HepG2 (cell line): ENCODE measurements around the gene SLC7A6OS. TPM values are rescaled to one million over a fixed set of nuclear protein-coding genes. Genes with fewer than 3 reads are reported as not detected.

ENCODE experiments used
- ARID5B ChIP-seq: IDR thresholded peaks from 2 replicates; pipeline ENCODE4 v1.4.0; 2020; ENCODE audit warnings: mild to moderate bottlenecking, missing genetic modification reagents
- FOSL1 ChIP-seq: sonication (generic); formaldehyde crosslinking; IDR thresholded peaks from 2 replicates; pipeline ENCODE4 v1.9.0; 2021; ENCODE audit warnings: missing genetic modification reagents, borderline replicate concordance
- FOXO1 ChIP-seq: sonication (generic); formaldehyde crosslinking; IDR thresholded peaks from 2 replicates; pipeline ENCODE4 v1.4.0; 2020; ENCODE audit warnings: missing genetic modification reagents
- KMT2B ChIP-seq: IDR thresholded peaks from 2 replicates; pipeline ENCODE4 v1.6.1; 2016; ENCODE audit warnings: missing genetic modification reagents, missing compliant biosample characterization
- NFE2L2 ChIP-seq: fragments of 150-350 bp; IDR thresholded peaks from 2 replicates; pipeline ENCODE4 v1.6.1; 2014; ENCODE audit warnings: low read length
- RELA ChIP-seq: sonication (generic); formaldehyde crosslinking; IDR thresholded peaks from 2 replicates; pipeline ENCODE4 v1.4.0; 2020; ENCODE audit warnings: missing genetic modification reagents
- SAP130 ChIP-seq: IDR thresholded peaks from 2 replicates; pipeline ENCODE4 v1.6.1; 2016; ENCODE audit warnings: low read depth
- ZBTB20 ChIP-seq: sonication (generic); formaldehyde crosslinking; IDR thresholded peaks from 2 replicates; pipeline ENCODE4 v1.8.1; 2023; ENCODE audit warnings: missing genetic modification reagents, low read depth, mild to moderate bottlenecking, borderline replicate concordance
- ZNF264 ChIP-seq: sonication (generic); formaldehyde crosslinking; IDR thresholded peaks from 2 replicates; pipeline ENCODE4 v1.4.0; 2020; ENCODE audit warnings: missing genetic modification reagents
- ZNF496 ChIP-seq: sonication (generic); formaldehyde crosslinking; IDR thresholded peaks from 2 replicates; pipeline ENCODE4 v1.8.1; 2023; ENCODE audit warnings: mild to moderate bottlenecking, moderate library complexity, missing genetic modification reagents; ENCODE audit not compliant: insufficient replicate concordance
- ZNF503 ChIP-seq: sonication (generic); formaldehyde crosslinking; IDR thresholded peaks from 2 replicates; pipeline ENCODE4 v1.4.0; 2020; ENCODE audit warnings: missing genetic modification reagents
- ZNF543 ChIP-seq: sonication (generic); formaldehyde crosslinking; IDR thresholded peaks from 2 replicates; pipeline ENCODE4 v1.4.0; 2020; ENCODE audit warnings: mild to moderate bottlenecking, missing genetic modification reagents
- ZNF556 ChIP-seq: sonication (generic); formaldehyde crosslinking; IDR thresholded peaks from 2 replicates; pipeline ENCODE4 v1.4.0; 2020; ENCODE audit warnings: mild to moderate bottlenecking, missing genetic modification reagents, borderline replicate concordance
- ZNF644 ChIP-seq: IDR thresholded peaks from 2 replicates; pipeline ENCODE4 v1.6.1; 2016; ENCODE audit warnings: low read depth
- polyA plus RNA-seq, 8 experiments: library from polyadenylated mRNA; depleted of rRNA in 3 of 8; stranded (reverse) in 7 of 8; unstranded in 1 of 8; fragments of >200 nt; fragmentation: Illumina TruSeq in 4 of 8; extraction: Trizol in 4 of 8; gene quantifications; 2 replicates each; pipeline versions ENCODE4 v1.2.1 to v1.2.3, GENCODE V29; 2011 to 2016; ENCODE audit warnings: low read depth in 4 of 8, missing spikeins in 1 of 8, mixed read lengths in 1 of 8; ENCODE audit not compliant: insufficient read depth in 1 of 8
- total RNA-seq, 5 experiments: library from RNA; depleted of rRNA; stranded (reverse); fragments of >200 nt; fragmentation: Illumina TruSeq; extraction: Trizol; gene quantifications; 2 replicates each; pipeline ENCODE4 v1.2.3, GENCODE V29; 2016; ENCODE audit warnings: low read depth in 1 of 5
- TF ChIP-seq, protein P1 (sequence below): sonication (generic); formaldehyde crosslinking; IDR thresholded peaks from 2 replicates; pipeline ENCODE4 v1.9.0; 2021; ENCODE audit warnings: mild to moderate bottlenecking, missing genetic modification reagents
- TF ChIP-seq, protein P2 (sequence below): sonication (generic); formaldehyde crosslinking; IDR thresholded peaks from 2 replicates; pipeline ENCODE4 v1.4.0; 2020; ENCODE audit warnings: missing genetic modification reagents, low read depth, mild to moderate bottlenecking, borderline replicate concordance

SLC7A6OS gene
- total and polyA plus RNA-seq, 2 of the 13 experiments (the other 11 are each of a cell fraction or from before 2014, with no cell fraction given): 11.2 to 21.5 TPM

DNA sequence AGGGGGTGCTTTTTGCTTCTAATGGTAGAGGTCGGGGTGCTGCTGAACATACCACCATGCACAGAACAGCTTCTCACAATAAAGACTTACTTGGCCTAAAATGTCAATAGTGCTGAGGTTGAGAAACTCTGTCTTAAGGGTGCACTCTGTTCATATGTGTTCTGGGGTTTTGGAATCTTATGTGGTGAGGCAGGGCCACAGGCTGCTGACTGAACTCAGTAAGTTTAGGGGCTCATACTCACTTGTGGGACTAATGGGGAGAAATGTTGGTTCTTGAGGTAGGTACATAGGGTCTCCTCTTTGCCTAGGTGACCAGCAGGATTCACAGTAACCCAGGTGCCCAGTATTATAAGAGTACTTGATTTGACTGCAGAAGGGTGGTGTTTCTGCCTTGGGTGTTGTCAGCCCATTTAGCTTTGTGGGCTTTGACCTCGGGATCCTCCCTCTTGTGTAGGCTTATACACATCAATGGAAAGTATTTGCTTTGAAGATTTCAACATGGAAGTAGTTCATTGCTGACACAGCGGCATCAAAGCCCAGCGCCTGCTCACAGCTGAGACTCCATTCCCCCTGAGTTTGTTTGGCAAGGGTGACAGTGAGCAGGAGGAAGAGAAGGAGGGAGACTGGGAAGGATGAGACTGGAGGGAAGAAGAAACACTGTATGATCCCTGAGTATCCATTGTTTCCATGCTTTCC is 29.2 kb downstream of the SLC7A6OS start (continued):
- TF ChIP-seq, protein P1, sequence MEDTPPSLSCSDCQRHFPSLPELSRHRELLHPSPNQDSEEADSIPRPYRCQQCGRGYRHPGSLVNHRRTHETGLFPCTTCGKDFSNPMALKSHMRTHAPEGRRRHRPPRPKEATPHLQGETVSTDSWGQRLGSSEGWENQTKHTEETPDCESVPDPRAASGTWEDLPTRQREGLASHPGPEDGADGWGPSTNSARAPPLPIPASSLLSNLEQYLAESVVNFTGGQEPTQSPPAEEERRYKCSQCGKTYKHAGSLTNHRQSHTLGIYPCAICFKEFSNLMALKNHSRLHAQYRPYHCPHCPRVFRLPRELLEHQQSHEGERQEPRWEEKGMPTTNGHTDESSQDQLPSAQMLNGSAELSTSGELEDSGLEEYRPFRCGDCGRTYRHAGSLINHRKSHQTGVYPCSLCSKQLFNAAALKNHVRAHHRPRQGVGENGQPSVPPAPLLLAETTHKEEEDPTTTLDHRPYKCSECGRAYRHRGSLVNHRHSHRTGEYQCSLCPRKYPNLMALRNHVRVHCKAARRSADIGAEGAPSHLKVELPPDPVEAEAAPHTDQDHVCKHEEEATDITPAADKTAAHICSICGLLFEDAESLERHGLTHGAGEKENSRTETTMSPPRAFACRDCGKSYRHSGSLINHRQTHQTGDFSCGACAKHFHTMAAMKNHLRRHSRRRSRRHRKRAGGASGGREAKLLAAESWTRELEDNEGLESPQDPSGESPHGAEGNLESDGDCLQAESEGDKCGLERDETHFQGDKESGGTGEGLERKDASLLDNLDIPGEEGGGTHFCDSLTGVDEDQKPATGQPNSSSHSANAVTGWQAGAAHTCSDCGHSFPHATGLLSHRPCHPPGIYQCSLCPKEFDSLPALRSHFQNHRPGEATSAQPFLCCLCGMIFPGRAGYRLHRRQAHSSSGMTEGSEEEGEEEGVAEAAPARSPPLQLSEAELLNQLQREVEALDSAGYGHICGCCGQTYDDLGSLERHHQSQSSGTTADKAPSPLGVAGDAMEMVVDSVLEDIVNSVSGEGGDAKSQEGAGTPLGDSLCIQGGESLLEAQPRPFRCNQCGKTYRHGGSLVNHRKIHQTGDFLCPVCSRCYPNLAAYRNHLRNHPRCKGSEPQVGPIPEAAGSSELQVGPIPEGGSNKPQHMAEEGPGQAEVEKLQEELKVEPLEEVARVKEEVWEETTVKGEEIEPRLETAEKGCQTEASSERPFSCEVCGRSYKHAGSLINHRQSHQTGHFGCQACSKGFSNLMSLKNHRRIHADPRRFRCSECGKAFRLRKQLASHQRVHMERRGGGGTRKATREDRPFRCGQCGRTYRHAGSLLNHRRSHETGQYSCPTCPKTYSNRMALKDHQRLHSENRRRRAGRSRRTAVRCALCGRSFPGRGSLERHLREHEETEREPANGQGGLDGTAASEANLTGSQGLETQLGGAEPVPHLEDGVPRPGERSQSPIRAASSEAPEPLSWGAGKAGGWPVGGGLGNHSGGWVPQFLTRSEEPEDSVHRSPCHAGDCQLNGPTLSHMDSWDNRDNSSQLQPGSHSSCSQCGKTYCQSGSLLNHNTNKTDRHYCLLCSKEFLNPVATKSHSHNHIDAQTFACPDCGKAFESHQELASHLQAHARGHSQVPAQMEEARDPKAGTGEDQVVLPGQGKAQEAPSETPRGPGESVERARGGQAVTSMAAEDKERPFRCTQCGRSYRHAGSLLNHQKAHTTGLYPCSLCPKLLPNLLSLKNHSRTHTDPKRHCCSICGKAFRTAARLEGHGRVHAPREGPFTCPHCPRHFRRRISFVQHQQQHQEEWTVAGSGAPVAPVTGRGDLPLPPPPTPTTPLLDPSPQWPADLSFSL (CRISPR knock-in tag): peak; percentile 36; the same call in 1 of the 2 replicates
- peak; percentile 98 for TF ChIP-seq ARID5B (CRISPR knock-in tag)
- TF ChIP-seq ZNF496 (CRISPR knock-in tag): no peak
- peak; percentile 68; the same call in 1 of the 2 replicates for TF ChIP-seq FOSL1 (CRISPR knock-in tag)
- peak; percentile 71; the same call in 1 of the 2 replicates for TF ChIP-seq ZNF264 (CRISPR knock-in tag)
- peak; percentile 84 for TF ChIP-seq ZNF644 (CRISPR knock-in tag)
- TF ChIP-seq SAP130: peak; percentile 99
- TF ChIP-seq, protein P2, sequence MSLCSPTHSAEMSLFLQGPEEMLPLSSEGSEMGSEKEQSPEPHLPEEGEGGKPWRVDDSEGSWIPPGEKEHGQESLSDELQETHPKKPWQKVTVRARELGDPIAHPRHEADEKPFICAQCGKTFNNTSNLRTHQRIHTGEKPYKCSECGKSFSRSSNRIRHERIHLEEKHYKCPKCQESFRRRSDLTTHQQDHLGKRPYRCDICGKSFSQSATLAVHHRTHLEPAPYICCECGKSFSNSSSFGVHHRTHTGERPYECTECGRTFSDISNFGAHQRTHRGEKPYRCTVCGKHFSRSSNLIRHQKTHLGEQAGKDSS (CRISPR knock-in tag): peak; percentile 93
- TF ChIP-seq ZBTB20: peak; percentile 64; the same call in 1 of the 2 replicates
- peak; percentile 24; the same call in 1 of the 2 replicates for TF ChIP-seq NFE2L2
- 0 out of 2 replicates have a peak, but pooled peaks have one; percentile 35 for TF ChIP-seq KMT2B (CRISPR knock-in tag)
- peak; percentile 98; the same call in 1 of the 2 replicates for TF ChIP-seq ZNF556 (CRISPR knock-in tag)
- no peak for TF ChIP-seq RELA
- TF ChIP-seq ZNF503 (CRISPR knock-in tag): peak; percentile 90
- peak; percentile 89; the same call in 1 of the 2 replicates for TF ChIP-seq ZNF543 (CRISPR knock-in tag)
- TF ChIP-seq FOXO1 (CRISPR knock-in tag): peak; percentile 97
